Stimulated activated CD4-positive, alpha-beta T cell treated with anti-CD3 and anti-CD28 coated beads, Interleukin-2, amount 100 ng/mL, for 24 hours (primary cell): Measurements from ENCODE around the gene KAZN.

Experiments
- DNase-seq, 2 donors: peaks; one replicate each; pipeline ENCODE4 v3.0.0-alpha.2; 2020

Gene KAZN

GRCh38 chr1:14804626-14805025 is 206.1 kb downstream of the KAZN start:
- peak in 1 of 2 donors; percentile 1 for DNase-seq

- DNase-seq = no peak
Observed at GRCh38 chr1:14806772-14807171, 208.3 kb downstream of the KAZN start.

GRCh38 chr1:14808768-14809167 is 210.3 kb downstream of the KAZN start:
- DNase-seq = no peak

- no peak for DNase-seq
Observed at GRCh38 chr1:14809191-14809981, 210.9 kb downstream of the KAZN start.

DNA sequence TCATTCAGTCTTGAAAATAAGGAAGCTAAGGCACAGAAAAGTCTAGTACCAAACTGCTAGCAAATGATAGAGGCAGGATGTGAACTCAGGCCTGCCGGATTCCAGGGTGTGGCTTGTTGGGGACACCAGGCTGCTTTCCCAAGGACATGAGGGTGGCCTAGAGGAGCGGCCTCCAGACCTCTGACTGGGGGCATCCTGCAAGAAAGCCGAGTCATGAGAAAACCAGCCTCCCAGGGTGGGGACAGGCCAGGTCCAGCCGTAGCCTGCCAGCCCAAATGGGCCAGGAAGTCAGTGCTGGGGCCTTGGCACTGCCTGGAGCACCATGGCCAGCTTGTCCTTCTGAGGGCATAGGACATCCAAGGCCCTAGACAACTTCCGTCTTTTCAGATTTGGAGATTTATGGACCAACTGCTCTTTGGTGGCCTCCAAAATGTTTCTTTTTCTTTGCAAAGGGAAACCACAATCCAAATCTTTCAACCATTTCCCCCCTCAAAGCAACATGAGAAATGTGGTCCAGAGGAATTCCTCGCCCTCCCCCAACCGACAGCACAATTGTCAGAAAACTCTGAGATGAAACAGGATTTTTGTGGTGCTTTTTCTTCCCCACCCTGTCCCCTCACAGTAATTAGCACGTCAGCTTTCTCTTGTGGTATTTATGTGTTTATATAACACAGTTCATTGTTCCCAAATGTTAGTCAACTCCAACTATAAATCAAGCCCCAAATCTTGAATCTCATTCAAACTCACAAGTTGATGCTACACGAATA is 212.3 kb downstream of the KAZN start:
- no peak for DNase-seq

- DNase-seq = no peak
Observed at GRCh38 chr1:14811573-14811972, 213.1 kb downstream of the KAZN start.

- DNase-seq = no peak
Observed at GRCh38 chr1:14812189-14812588, 213.7 kb downstream of the KAZN start.

GRCh38 chr1:14815175-14815877 is 216.8 kb downstream of the KAZN start:
- DNase-seq = no peak

GRCh38 chr1:14817223-14818170 is 219.0 kb downstream of the KAZN start:
- no peak for DNase-seq

GRCh38 chr1:14820295-14821085 is 222.0 kb downstream of the KAZN start:
- DNase-seq = no peak

DNA sequence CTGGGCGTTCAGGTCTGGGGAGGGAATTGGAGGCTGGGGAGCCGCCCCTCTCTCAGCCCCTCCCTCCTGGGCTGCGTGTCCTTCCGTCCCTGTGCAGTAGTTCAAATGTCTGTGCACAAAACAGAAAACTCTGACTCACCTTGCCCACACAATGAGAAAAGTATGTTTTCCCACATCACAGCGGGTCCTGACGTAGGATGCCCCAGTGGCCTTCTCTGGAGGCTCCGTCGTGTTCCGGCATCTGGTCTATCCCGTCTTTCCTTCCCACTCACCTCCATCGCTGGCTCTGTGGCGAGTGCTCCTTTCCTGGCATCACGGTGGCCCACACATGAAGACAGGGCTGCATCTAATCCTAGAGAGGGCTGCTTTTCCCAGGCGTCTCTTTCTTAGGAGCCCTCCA is 224.0 kb downstream of the KAZN start:
- DNase-seq = no peak

GRCh38 chr1:14822996-14823395 is 224.5 kb downstream of the KAZN start:
- DNase-seq = no peak

DNA sequence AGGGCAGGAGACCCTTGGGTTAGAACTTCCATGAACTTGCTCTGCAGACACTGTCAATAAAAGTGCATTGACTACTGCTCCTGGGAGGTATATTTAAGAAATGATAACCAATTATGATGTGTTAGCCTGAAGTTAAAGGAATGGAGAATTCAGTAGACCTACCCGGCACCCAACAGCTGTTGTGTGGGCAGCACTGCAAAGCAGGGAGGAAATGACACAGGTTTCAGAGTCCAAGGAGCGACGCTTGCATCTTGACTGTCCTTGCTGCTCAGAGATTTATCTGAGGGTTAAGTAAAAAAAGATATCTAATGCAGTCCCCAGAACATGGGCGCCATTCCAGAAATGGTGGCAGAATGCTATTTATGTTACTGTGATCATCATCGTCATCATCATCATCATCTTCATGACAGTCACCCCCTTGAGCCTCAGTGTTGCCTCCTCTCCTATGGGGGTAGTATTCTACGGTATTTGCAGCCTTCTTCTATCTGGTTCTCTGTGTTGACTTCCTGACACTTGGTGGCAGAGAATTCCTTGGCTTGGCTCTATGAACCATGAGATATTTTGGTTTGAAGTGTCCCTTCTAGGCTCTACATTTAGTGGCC is 225.9 kb downstream of the KAZN start:
- DNase-seq = no peak

GRCh38 chr1:14825396-14825795 is 226.9 kb downstream of the KAZN start:
- no peak for DNase-seq

- DNase-seq = no peak
Observed at GRCh38 chr1:14826172-14826636, 227.7 kb downstream of the KAZN start.

GRCh38 chr1:14826731-14827326 is 228.3 kb downstream of the KAZN start:
- DNase-seq = no peak

DNA sequence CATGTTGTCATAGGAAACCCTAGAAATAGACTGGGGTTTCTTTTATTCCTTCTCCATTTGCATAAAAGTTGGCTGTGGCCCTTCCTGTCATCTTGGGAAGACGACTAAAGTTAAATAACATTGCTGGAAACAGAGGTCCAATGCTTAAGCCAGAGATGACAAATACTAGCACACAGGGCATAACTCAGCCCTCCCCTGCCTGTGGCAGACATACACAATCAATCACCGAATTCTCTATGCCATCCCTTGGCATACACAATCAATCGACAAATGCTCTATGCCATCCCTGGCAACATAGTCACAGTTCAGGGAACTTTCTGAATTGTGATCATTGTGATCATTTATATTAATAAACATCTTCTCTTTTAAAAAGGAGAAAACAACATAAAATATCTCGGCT is 229.4 kb downstream of the KAZN start:
- DNase-seq = no peak

GRCh38 chr1:14828665-14829064 is 230.2 kb downstream of the KAZN start:
- DNase-seq = no peak

GRCh38 chr1:14835725-14836124 is 237.2 kb downstream of the KAZN start:
- no peak for DNase-seq

DNA sequence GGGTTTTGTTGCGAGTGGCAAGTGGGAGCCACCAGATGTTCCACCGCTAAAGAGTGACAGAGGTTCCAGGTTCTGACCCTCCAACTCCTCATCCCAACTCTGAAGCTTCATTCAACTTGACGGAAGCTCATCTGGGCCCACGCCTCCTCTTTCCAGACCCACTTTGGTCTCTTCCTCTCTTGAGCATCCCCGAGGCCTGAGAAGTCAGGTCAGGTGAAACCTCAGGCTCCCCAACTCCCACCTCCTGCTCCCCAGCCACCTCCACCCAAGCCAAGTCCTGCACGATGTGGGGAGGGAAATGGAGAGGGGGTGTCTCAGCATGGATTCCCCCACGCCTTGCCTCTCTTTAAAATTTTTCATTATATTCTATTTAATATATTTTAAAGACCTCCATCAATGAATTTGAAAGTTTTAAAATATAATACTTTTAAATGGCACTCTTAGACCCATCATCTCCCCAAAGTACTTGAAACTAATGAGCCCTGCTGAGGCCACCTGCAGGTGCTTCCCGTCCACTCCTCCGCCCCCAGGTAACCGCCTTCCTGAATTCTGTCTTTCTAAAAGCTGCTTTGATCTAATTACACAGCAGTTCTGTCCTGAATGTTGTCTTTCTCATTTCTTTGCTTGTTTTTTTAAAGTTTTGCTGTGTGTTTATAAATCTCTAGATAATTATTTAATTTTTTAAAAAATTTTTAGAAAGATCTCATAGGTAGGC is 238.1 kb downstream of the KAZN start:
- no peak for DNase-seq
